NOMO-1 (cell line): ENCODE measurements around the gene PELI3.
"Not testable (repeated sequence)": the region's sequence is repeated elsewhere in the genome, so short reads cannot be mapped to it uniquely, and the experiment has no call there.

Experiments used
- DNase-seq, 2 experiments: peaks; one replicate each; lab custom pipeline; 2025; ENCODE audit not compliant: unreplicated experiment in 2 of 2; lab: John Stamatoyannopoulos, UW

Gene PELI3

GRCh38 chr11:66466225-66467033 is at the start of gene PELI3:
PELI3 (plus strand) TSS chr11:66466905; CDS start chr11:66468129, 1,224 bp downstream.
- peak; percentile 78 to 86 for DNase-seq

GRCh38 chr11:66417000-66417399 is 49.7 kb upstream of the PELI3 start:
- DNase-seq: no peak

- peak; percentile 79 to 90 for DNase-seq
Observed at GRCh38 chr11:66418168-66418985, 48.3 kb upstream of the PELI3 start.

- DNase-seq: no peak
Observed at GRCh38 chr11:66418986-66419308, 47.8 kb upstream of the PELI3 start.

GRCh38 chr11:66419825-66420224 is 46.9 kb upstream of the PELI3 start:
- DNase-seq: no peak

GRCh38 chr11:66420671-66421476 is 45.8 kb upstream of the PELI3 start, which contains the start of gene NPAS4:
NPAS4 (plus strand) TSS chr11:66421035; CDS start chr11:66421180, 145 bp downstream.
- no peak for DNase-seq

- peak; percentile 47 to 74 for DNase-seq
Observed at GRCh38 chr11:66421492-66422205, 45.1 kb upstream of the PELI3 start.

- no peak for DNase-seq
Observed at GRCh38 chr11:66426314-66426713, 40.4 kb upstream of the PELI3 start.

GRCh38 chr11:66428933-66429332 is 37.8 kb upstream of the PELI3 start:
- no peak for DNase-seq

- DNase-seq: peak; percentile 48 to 49
Observed at GRCh38 chr11:66429983-66430602, 36.6 kb upstream of the PELI3 start.

GRCh38 chr11:66431287-66431686 is 35.4 kb upstream of the PELI3 start:
- DNase-seq: not testable (repeated sequence)

GRCh38 chr11:66431871-66432329 is 34.8 kb upstream of the PELI3 start:
- not testable (repeated sequence) for DNase-seq

GRCh38 chr11:66432597-66432996 is 34.1 kb upstream of the PELI3 start:
- peak in 1 of 2 experiments; percentile 58 for DNase-seq

GRCh38 chr11:66437979-66438503 is 28.7 kb upstream of the PELI3 start:
- DNase-seq: peak in 1 of 2 experiments; percentile 17

- DNase-seq: peak; percentile 92 to 94
Observed at GRCh38 chr11:66438504-66439466, 27.9 kb upstream of the PELI3 start, which contains the start of gene MRPL11. MRPL11 (minus strand) TSS chr11:66438848; CDS start chr11:66438754, 94 bp downstream.

- not testable (repeated sequence) for DNase-seq
Observed at GRCh38 chr11:66440101-66440939, 26.4 kb upstream of the PELI3 start.

GRCh38 chr11:66440940-66441282 is 25.8 kb upstream of the PELI3 start:
- DNase-seq: not testable (repeated sequence)
